Measurements from ENCODE around the gene PTPRC.

- TF ChIP-seq POLR2AphosphoS5 (IDR thresholded peaks at IDR 0.05; ENCODE audit: low read depth, low read length) (no peak), FOXP2 (optimal IDR thresholded peaks at IDR 0.05; ENCODE audit: borderline replicate concordance, extremely low read depth, extremely low read length, insufficient read depth) (no peak), TAF1 (IDR thresholded peaks at IDR 0.05; ENCODE audit: borderline replicate concordance, insufficient read depth, low read length) (no peak), SIN3A (IDR thresholded peaks at IDR 0.05; ENCODE audit: borderline replicate concordance, insufficient read depth, low read length) (no peak)
Observed at GRCh38 chr1:198677027-198677426, 38.2 kb downstream of the PTPRC start.

Data from PFSK-1 (cell line).